ENCODE measurements around the gene DISC1.

DISC1 gene

DNA sequence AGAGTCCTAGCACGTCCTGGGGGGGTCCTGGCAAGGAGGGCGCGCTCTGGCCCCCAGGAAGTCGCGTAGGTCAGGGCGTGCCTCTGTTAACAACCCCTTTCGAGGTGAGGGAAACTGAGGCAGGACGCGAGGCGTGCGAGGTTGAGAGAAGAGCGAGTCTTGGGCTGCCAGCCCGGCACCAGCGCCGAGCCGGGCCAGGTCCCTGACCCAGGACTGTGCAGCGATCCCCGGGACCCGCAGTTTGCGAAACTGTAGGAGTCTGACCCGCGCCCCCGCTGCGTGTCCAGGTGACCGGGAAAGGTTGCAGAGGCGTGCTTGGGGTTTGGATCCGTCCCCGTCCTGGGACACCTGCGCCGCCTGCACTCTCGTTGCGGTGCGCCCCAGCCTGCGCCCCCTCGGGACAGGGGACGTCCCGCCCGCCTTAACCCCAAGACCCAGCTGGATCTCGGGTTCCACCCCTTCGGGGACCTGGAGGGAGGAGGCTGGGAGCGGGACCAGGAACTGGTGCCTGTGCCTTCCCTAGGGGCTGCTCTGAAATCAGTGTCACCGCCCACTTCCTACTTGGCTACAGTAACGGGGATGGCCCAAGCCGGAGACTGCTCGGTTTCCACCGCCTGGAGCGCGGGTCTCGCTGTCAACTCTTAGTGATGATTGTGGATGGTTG lies 493 bp downstream of the DISC1 start:
- TF ChIP-seq, protein P1, sequence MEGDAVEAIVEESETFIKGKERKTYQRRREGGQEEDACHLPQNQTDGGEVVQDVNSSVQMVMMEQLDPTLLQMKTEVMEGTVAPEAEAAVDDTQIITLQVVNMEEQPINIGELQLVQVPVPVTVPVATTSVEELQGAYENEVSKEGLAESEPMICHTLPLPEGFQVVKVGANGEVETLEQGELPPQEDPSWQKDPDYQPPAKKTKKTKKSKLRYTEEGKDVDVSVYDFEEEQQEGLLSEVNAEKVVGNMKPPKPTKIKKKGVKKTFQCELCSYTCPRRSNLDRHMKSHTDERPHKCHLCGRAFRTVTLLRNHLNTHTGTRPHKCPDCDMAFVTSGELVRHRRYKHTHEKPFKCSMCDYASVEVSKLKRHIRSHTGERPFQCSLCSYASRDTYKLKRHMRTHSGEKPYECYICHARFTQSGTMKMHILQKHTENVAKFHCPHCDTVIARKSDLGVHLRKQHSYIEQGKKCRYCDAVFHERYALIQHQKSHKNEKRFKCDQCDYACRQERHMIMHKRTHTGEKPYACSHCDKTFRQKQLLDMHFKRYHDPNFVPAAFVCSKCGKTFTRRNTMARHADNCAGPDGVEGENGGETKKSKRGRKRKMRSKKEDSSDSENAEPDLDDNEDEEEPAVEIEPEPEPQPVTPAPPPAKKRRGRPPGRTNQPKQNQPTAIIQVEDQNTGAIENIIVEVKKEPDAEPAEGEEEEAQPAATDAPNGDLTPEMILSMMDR (IDR thresholded peaks at IDR 0.05; ENCODE audit: low read length, missing control alignments): no peak
- H3K4me3 ChIP-seq (replicated peaks; ENCODE audit: low read depth, low read length): peak overlapping the region; percentile 78
- peak; percentile 49 for DNase-seq (ENCODE audit: low read depth)

DNA sequence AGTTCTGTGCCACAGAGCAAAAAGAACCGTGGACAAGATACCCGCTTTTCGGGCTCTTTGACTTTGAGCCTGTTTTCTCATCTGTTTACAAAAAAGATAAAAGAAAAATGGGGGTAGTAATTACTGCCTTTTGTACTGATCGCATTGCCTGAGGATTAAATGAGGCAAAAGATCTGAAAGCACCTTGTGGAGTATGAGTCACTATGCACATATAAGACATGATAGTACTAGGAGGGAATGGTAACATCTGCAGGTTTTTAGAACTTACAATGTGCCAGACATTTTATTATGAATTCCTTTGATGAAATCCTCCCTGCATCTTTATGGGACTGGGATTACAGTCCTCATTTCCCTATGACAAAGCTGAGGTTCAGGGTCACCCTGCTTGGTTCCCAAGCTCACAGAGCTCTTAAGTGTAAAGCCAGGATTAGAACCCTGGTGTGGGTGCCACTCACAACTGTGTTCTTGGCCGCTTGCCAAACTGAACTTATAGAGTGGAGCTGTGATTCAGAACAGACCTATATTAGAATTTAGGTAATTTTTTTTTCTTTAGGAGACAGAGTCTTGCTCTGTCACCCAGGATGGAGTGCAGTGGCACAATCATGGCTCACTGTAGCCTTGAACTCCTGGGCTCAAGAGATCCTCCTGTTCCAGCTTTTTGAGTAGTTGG lies 1.8 kb downstream of the DISC1 start:
- H3K4me3 ChIP-seq (replicated peaks; ENCODE audit: low read depth, low read length): no peak overlapping the region
- DNase-seq (ENCODE audit: low read depth): no peak
- TF ChIP-seq, protein P1 (IDR thresholded peaks at IDR 0.05; ENCODE audit: low read length, missing control alignments): no peak

DNA sequence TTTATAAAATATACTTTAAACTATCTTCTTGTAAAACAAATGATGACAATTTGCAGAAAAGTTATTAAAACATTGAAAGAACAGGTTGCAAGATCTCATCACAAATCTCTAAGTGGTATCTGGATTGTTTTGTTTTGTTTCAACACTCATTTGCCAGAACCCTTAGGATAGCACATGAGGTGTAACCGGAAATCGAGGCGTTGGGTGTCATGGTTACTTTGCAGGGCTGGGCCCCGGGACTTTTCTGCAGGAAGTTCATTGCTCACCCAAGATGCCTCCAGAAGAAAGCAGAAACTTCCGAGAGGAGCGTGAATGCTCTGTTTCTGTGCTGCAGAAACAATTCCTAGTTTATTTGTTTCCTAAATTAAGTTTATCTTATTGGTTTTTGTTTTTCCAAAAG lies 2.5 kb downstream of the DISC1 start:
- peak; percentile 48 for DNase-seq (ENCODE audit: low read depth)
- no peak overlapping the region for H3K4me3 ChIP-seq (replicated peaks; ENCODE audit: low read depth, low read length)
- TF ChIP-seq, protein P1 (IDR thresholded peaks at IDR 0.05; ENCODE audit: low read length, missing control alignments): no peak

DNA sequence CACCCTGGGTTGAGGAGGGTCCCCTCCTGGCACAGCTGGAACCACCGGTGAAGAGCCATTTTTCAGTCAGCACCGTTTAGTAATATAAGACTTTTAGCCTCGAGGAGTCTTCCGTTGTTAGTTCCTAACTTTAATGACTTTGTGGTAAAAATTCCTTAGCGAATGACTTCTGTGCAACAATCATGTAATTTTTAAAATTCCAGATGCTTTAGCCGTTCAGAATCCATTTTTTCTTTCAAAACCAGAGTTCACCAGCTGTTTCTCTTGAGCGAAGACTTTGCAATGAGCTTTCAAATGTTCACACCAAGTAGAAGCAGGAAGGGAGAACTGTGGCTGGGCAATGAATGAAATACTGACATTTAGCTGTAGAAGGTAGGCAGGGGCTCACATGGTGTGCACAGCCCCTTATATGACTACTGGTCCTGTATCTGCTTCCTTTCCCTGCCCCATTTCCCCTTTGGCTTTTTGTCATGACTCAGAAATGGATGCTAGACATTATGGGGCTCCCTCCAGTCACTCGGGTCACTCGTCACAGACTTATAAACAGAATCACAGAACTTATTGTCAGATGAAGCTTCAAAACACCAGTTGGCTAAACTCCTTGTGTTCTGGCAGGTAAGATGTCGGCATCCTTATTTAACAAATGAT lies 4.1 kb downstream of the DISC1 start:
- no peak overlapping the region for H3K4me3 ChIP-seq (replicated peaks; ENCODE audit: low read depth, low read length)
- DNase-seq (ENCODE audit: low read depth): no peak
- TF ChIP-seq, protein P1 (IDR thresholded peaks at IDR 0.05; ENCODE audit: low read length, missing control alignments): no peak

DNA sequence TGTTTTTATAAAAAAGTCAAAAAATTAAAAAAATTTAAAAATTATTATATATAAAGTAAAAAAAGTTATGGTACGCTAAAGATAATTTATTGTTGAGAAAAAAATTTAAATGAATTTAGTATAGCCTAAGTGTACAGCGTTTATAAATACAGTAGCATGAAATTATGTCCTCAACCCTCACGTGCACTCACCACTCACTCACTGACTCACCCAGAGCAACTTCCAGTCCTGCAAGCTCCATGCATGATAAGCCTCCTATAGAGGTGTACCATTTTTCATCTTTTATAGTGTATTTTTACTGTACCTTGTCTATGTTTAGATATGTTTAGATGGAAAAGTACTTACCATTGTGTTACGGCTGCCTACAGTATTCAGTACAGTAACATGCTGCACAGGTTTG lies 5.1 kb downstream of the DISC1 start:
- H3K4me3 ChIP-seq (replicated peaks; ENCODE audit: low read depth, low read length): no peak overlapping the region
- no peak for DNase-seq (ENCODE audit: low read depth)
- TF ChIP-seq, protein P1 (IDR thresholded peaks at IDR 0.05; ENCODE audit: low read length, missing control alignments): no peak

DNA sequence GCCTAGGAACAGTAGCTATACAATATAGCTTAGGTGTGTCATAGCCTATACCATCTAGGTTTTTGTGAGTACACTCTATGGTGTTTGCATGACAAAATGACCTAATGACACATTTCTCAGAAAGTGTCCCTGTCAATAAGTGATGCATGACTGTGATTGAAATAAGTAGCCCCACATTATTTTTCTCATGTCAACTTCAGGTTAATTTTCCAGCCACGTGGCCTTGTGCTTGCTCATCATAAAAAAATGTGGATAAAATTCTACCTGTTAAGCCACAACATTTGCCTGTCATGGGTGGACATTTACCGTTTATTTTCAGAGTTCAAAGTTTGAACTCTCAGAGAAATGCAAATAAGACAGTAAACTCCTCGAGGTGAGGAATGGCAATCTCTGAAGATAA lies 5.5 kb downstream of the DISC1 start:
- no peak overlapping the region for H3K4me3 ChIP-seq (replicated peaks; ENCODE audit: low read depth, low read length)
- TF ChIP-seq, protein P1 (IDR thresholded peaks at IDR 0.05; ENCODE audit: low read length, missing control alignments): no peak
- DNase-seq (ENCODE audit: low read depth): no peak
